Measurements from ENCODE around the gene HAUS6. TPM values are rescaled to one million over a fixed set of nuclear protein-coding genes. Genes with fewer than 3 reads are reported as not detected.
"Not testable (repeated sequence)": the region's sequence is repeated elsewhere in the genome, so short reads cannot be mapped to it uniquely, and the experiment has no call there.

Gene HAUS6
- total and polyA plus RNA-seq, 7 experiments from 2014 or later: 5.1 to 25.4 (median 16.9) TPM

DNA sequence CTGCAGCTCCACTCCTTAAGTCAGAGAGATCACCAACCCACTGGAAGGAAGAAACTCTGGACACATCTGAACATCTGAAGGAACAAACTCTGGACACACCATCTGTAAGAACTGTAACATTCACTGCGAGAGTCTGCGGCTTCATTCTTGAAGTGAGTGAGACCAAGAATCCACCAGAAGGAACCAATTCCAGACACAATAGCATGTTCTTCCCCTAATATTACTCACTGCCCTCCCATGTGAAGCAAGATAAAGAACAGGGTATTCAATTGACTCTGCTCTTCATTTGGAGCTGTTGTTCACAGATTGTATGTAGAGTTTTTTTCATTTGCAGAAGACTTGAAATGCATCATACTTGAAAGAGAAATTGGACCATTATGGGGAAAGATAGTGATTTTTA, 80.5 kb downstream of the HAUS6 start:
- intact Hi-C loops (cut with micrococcal nuclease): no loop called here
- ChIA-PET CTCF (no interaction called here), POLR2A (no interaction called here)
- Mint-ChIP-seq H3K4me3 (no peak overlapping the region), H3K27me3 (peaks cover 8 to 17% (median 12%) of the 10 kb centered on the region in 5 donors), H3K9me3 (peaks cover 0 to 4% (median 0%) of the 10 kb centered on the region in 11 donors), H3K36me3 (peaks cover 0 to 6% (median 0%) of the 10 kb centered on the region in 5 donors), H3K4me1 (peaks cover 0 to 6% (median 0%) of the 10 kb centered on the region in 7 donors), H3K27ac (no peak overlapping the region)
- ATAC-seq (no peak), DNase-seq (no peak)
- Histone ChIP-seq H3K9me3 (ENCODE audit: control insufficient read depth in 2 of 3, low read length in 3 of 3) (no peaks in the 10 kb centered on the region), H3K27ac (ENCODE audit: low read depth, low read length) (no peak overlapping the region), H3K36me3 (ENCODE audit: control insufficient read depth in 2 of 3, insufficient read depth in 3 of 3, low read length in 3 of 3) (no peaks in the 10 kb centered on the region), H3K27me3 (ENCODE audit: control insufficient read depth in 2 of 2, insufficient read depth in 2 of 2, low read length in 2 of 2) (no peaks in the 10 kb centered on the region), H3K4me1 (ENCODE audit: control insufficient read depth in 2 of 2, insufficient read depth in 2 of 2, low read length in 2 of 2) (no peaks in the 10 kb centered on the region), H3K4me3 (ENCODE audit: low read length) (no peak overlapping the region)

- DNase-seq; intact Hi-C loops (cut with micrococcal nuclease); H3K27ac Mint-ChIP-seq; H3K9me3 Mint-ChIP-seq; H3K4me1 Mint-ChIP-seq; H3K4me3 ChIP-seq (ENCODE audit: low read length); H3K9me3 ChIP-seq (ENCODE audit: control insufficient read depth in 2 of 3, low read length in 3 of 3); POLR2A ChIA-PET; H3K4me1 ChIP-seq (ENCODE audit: control insufficient read depth in 2 of 2, insufficient read depth in 2 of 2, low read length in 2 of 2); H3K4me3 Mint-ChIP-seq; H3K36me3 ChIP-seq (ENCODE audit: control insufficient read depth in 2 of 3, insufficient read depth in 3 of 3, low read length in 3 of 3); CTCF ChIA-PET; ATAC-seq; H3K27ac ChIP-seq (ENCODE audit: low read depth, low read length); H3K36me3 Mint-ChIP-seq; H3K27me3 ChIP-seq (ENCODE audit: control insufficient read depth in 2 of 2, insufficient read depth in 2 of 2, low read length in 2 of 2): not testable (repeated sequence)
- peaks cover 7 to 15% (median 12%) of the 10 kb centered on the region in 5 donors for H3K27me3 Mint-ChIP-seq
These were observed 81.1 kb downstream of the HAUS6 start for GRCh38 chr9:19021649-19022048.

- intact Hi-C loops (cut with micrococcal nuclease): no loop called here
- ChIA-PET POLR2A (no interaction called here), CTCF (no interaction called here)
- ATAC-seq (no peak), DNase-seq (no peak)
- no peak overlapping the region for H3K27ac ChIP-seq (ENCODE audit: low read depth, low read length)
- Mint-ChIP-seq H3K36me3 (no peaks in the 10 kb centered on the region), H3K27ac (no peak overlapping the region), H3K27me3 (peaks cover 5 to 15% (median 12%) of the 10 kb centered on the region in 5 donors), H3K9me3 (peaks cover 0 to 4% (median 0%) of the 10 kb centered on the region in 11 donors), H3K4me3 (no peak overlapping the region), H3K4me1 (no peaks in the 10 kb centered on the region)
- no peaks in the 10 kb centered on the region for H3K9me3 ChIP-seq (ENCODE audit: control insufficient read depth in 2 of 3, low read length in 3 of 3)
- H3K4me3 ChIP-seq (ENCODE audit: low read length): no peak overlapping the region
- no peaks in the 10 kb centered on the region for H3K36me3 ChIP-seq (ENCODE audit: control insufficient read depth in 2 of 3, insufficient read depth in 3 of 3, low read length in 3 of 3)
- no peaks in the 10 kb centered on the region for H3K4me1 ChIP-seq (ENCODE audit: control insufficient read depth in 2 of 2, insufficient read depth in 2 of 2, low read length in 2 of 2)
- H3K27me3 ChIP-seq (ENCODE audit: control insufficient read depth in 2 of 2, insufficient read depth in 2 of 2, low read length in 2 of 2): no peaks in the 10 kb centered on the region
These were observed 81.7 kb downstream of the HAUS6 start for GRCh38 chr9:19020886-19021455.

- Mint-ChIP-seq H3K27ac (no peak overlapping the region), H3K9me3 (peaks cover 0 to 4% (median 0%) of the 10 kb centered on the region in 11 donors), H3K36me3 (no peaks in the 10 kb centered on the region), H3K4me1 (no peaks in the 10 kb centered on the region), H3K4me3 (no peak overlapping the region), H3K27me3 (peaks cover 0 to 5% (median under 1%) of the 10 kb centered on the region in 5 donors)
- H3K9me3 ChIP-seq (ENCODE audit: control insufficient read depth in 2 of 3, low read length in 3 of 3): no peaks in the 10 kb centered on the region
- ATAC-seq: no peak
- ChIA-PET POLR2A (no interaction called here), CTCF (no interaction called here)
- DNase-seq: no peak
- H3K4me3 ChIP-seq (ENCODE audit: low read length): no peak overlapping the region
- H3K4me1 ChIP-seq (ENCODE audit: control insufficient read depth in 2 of 2, insufficient read depth in 2 of 2, low read length in 2 of 2): no peaks in the 10 kb centered on the region
- no peaks in the 10 kb centered on the region for H3K36me3 ChIP-seq (ENCODE audit: control insufficient read depth in 2 of 3, insufficient read depth in 3 of 3, low read length in 3 of 3)
- H3K27me3 ChIP-seq (ENCODE audit: control insufficient read depth in 2 of 2, insufficient read depth in 2 of 2, low read length in 2 of 2): no peaks in the 10 kb centered on the region
- intact Hi-C loops (cut with micrococcal nuclease): no loop called here
- H3K27ac ChIP-seq (ENCODE audit: low read depth, low read length): no peak overlapping the region
These were observed 84.5 kb downstream of the HAUS6 start for GRCh38 chr9:19018201-19018600.

DNA sequence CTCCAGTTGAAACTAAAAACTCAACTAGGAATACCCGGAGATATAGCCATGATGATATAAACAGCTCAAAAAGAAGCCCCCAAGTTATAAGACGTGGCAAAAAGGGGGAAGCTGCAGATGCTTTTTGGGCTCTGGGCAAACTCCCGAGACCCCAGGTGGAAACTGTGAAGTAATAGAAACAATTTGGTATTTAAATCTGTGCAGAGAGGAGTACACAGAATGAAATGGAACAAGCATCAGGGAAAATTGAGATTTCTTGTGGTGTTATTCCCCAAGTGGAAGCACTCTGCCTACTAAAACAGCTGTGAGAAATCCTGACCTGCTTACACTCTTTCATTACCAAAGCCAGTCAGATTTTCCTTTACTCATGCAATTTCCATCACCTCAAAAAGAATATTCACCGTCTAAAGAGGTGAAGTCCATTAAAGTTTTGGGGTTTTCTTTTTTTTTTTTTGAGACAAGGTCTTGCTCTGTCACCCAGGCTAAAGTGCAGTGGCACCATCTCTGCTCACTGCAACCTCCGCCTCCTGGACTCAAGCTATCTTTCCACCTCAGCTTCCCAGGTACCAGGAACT, 93.2 kb downstream of the HAUS6 start:
- Mint-ChIP-seq H3K4me3 (no peak overlapping the region), H3K9me3 (peaks cover 0 to under 1% (median 0%) of the 10 kb centered on the region in 11 donors), H3K36me3 (no peaks in the 10 kb centered on the region), H3K27ac (no peak overlapping the region), H3K27me3 (peaks cover 0 to 7% (median 4%) of the 10 kb centered on the region in 5 donors), H3K4me1 (no peaks in the 10 kb centered on the region)
- ChIA-PET POLR2A (no interaction called here), CTCF (no interaction called here)
- ATAC-seq: no peak
- Histone ChIP-seq H3K36me3 (ENCODE audit: control insufficient read depth in 2 of 3, insufficient read depth in 3 of 3, low read length in 3 of 3) (no peaks in the 10 kb centered on the region), H3K9me3 (ENCODE audit: control insufficient read depth in 2 of 3, low read length in 3 of 3) (no peaks in the 10 kb centered on the region), H3K4me3 (ENCODE audit: low read length) (no peak overlapping the region), H3K27ac (ENCODE audit: low read depth, low read length) (no peak overlapping the region), H3K4me1 (ENCODE audit: control insufficient read depth in 2 of 2, insufficient read depth in 2 of 2, low read length in 2 of 2) (no peaks in the 10 kb centered on the region), H3K27me3 (ENCODE audit: control insufficient read depth in 2 of 2, insufficient read depth in 2 of 2, low read length in 2 of 2) (no peaks in the 10 kb centered on the region)
- DNase-seq: no peak
- intact Hi-C loops (cut with micrococcal nuclease): no loop called here

Other genes with a start within 250 kb of the HAUS6 start
- gene SAXO1, start 69.7 kb downstream of the HAUS6 start, total RNA-seq: under 1 TPM in 2 of 5 experiments, not detected in 3; 0.27 to 0.32 TPM
- under 1 TPM; 0.13 to 0.45 TPM for gene SAXO1, start 69.7 kb downstream of the HAUS6 start, polyA plus RNA-seq
- gene RRAGA, start 53.5 kb downstream of the HAUS6 start, total RNA-seq: 10 to 100 TPM; 25.9 to 53.6 (median 51.9) TPM
- 100 to 1,000 TPM in 1 of 2 donors, 10 to 100 TPM in 1; 80.2 to 111 TPM for gene RRAGA, start 53.5 kb downstream of the HAUS6 start, polyA plus RNA-seq
- 10 to 100 TPM; 43.9 to 91.9 (median 56.1) TPM for gene PLIN2, start 24.6 kb upstream of the HAUS6 start, total RNA-seq
- 100 to 1,000 TPM in 1 of 2 donors, 10 to 100 TPM in 1; 74.2 to 125 TPM for gene PLIN2, start 24.6 kb upstream of the HAUS6 start, polyA plus RNA-seq
- gene DENND4C, start 127.8 kb upstream of the HAUS6 start, total RNA-seq: 10 to 100 TPM; 43.5 to 77.5 (median 52.0) TPM
- gene DENND4C, start 127.8 kb upstream of the HAUS6 start, polyA plus RNA-seq: 10 to 100 TPM; 34.7 to 35.2 TPM